Loucy (cell line): Measurements from ENCODE around the gene CTNNB1.

ENCODE experiments used
- H2AFZ ChIP-seq: fragments of 200-600 bp; sonication (generic); 2 replicates; pipeline ENCODE4 v1.6.0; 2016; ENCODE audit warnings: antibody characterized with exemption, mild to moderate bottlenecking, low read length, moderate library complexity
- H3F3A ChIP-seq: fragments of 200-600 bp; 2 replicates; pipeline ENCODE4 v1.6.0; 2016; ENCODE audit warnings: antibody characterized with exemption, low read depth, mild to moderate bottlenecking
- H3K27me3 ChIP-seq: fragments of 200-600 bp; sonication (generic); 2 replicates; pipeline ENCODE4 v1.6.1; 2014; ENCODE audit warnings: low read length, mild to moderate bottlenecking; ENCODE audit not compliant: insufficient read depth, poor library complexity, severe bottlenecking
- H3K36me3 ChIP-seq: fragments of 200-600 bp; sonication (generic); 2 replicates; pipeline ENCODE4 v1.6.1; 2016; ENCODE audit warnings: low read length; ENCODE audit not compliant: insufficient read depth
- H3K4me1 ChIP-seq: fragments of 200-600 bp; sonication (generic); 2 replicates; pipeline ENCODE4 v1.5.1; 2014; ENCODE audit warnings: low read length, mild to moderate bottlenecking; ENCODE audit not compliant: insufficient read depth, poor library complexity, severe bottlenecking
- H3K4me2 ChIP-seq: fragments of 200-600 bp; sonication (generic); 2 replicates; pipeline ENCODE4 v1.6.0; 2014; ENCODE audit warnings: antibody characterized with exemption, low read length, low read depth, mild to moderate bottlenecking; ENCODE audit not compliant: poor library complexity, severe bottlenecking
- H3K4me3 ChIP-seq: fragments of 200-600 bp; sonication (generic); 2 replicates; pipeline ENCODE4 v1.5.1; 2014; ENCODE audit warnings: low read length, mild to moderate bottlenecking, mixed read lengths; ENCODE audit not compliant: poor library complexity, severe bottlenecking
- H3K79me2 ChIP-seq: fragments of 200-600 bp; sonication (generic); 2 replicates; pipeline ENCODE4 v1.6.1; 2014; ENCODE audit warnings: low read length; ENCODE audit not compliant: insufficient read depth
- H3K9ac ChIP-seq: fragments of 200-600 bp; sonication (generic); 2 replicates; pipeline ENCODE4 v1.6.0; 2014; ENCODE audit warnings: mild to moderate bottlenecking, low read depth, low read length, moderate library complexity; ENCODE audit not compliant: poor library complexity, severe bottlenecking
- H3K9me2 ChIP-seq: fragments of 200-600 bp; sonication (generic); replicated peaks from 2 replicates; pipeline ENCODE4 v1.6.1; 2016; ENCODE audit warnings: low read depth, low read length, mixed read lengths
- H3K9me3 ChIP-seq: fragments of 200-600 bp; sonication (generic); 2 replicates; pipeline ENCODE4 v1.6.1; 2014; ENCODE audit warnings: mild to moderate bottlenecking, antibody characterized with exemption, low read length, low read depth; ENCODE audit not compliant: insufficient read depth
- H4K20me1 ChIP-seq: fragments of 200-600 bp; sonication (generic); 2 replicates; pipeline ENCODE4 v1.6.0; 2014; ENCODE audit warnings: antibody characterized with exemption, low read length, mild to moderate bottlenecking; ENCODE audit not compliant: insufficient read depth, poor library complexity, severe bottlenecking
- CTCF ChIP-seq: fragments of 200-600 bp; sonication (generic); conservative IDR thresholded peaks from 2 replicates; pipeline ENCODE4 v1.5.1; 2014; ENCODE audit warnings: mild to moderate bottlenecking, antibody characterized with exemption, low read length
- EZH2phosphoT487 ChIP-seq: fragments of 200-600 bp; IDR thresholded peaks from 2 replicates; pipeline ENCODE4 v1.6.1; 2018; ENCODE audit warnings: antibody characterized with exemption, mild to moderate bottlenecking, moderate library complexity, borderline replicate concordance

Gene CTNNB1

DNA sequence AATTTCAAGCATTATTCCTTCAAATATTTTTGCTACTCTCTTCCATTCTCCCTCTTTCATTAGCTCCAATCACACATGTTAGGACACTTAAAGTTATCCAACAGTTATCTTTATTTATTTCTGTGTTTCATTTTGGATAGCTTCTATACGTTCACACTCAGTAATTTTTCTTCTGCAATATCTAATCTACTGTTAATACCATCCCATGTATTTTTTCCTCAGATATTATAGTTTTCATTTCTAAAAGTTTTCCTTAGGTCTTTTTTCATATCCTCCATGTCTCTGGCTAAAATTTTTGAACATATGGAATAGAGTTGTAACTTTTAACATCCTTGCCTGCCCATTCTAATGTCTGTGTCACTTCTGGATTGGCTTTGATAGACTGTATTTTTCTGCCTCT is 73.4 kb downstream of the CTNNB1 start:
- Histone ChIP-seq H3K4me1 (no peaks in the 10 kb centered on the region), H3K79me2 (no peaks in the 10 kb centered on the region), H4K20me1 (no peaks in the 10 kb centered on the region), H3F3A (no peaks in the 10 kb centered on the region), H3K9me2 (no peaks in the 10 kb centered on the region), H3K27me3 (no peaks in the 10 kb centered on the region), H2AFZ (no peak overlapping the region), H3K4me2 (no peak overlapping the region), H3K9me3 (peaks cover 3% of the 10 kb centered on the region; the same call in 1 of the 2 replicates), H3K36me3 (no peaks in the 10 kb centered on the region; the same call in 1 of the 2 replicates), H3K4me3 (no peak overlapping the region), H3K9ac (no peak overlapping the region)
- TF ChIP-seq EZH2phosphoT487 (no peak), CTCF (no peak)

DNA sequence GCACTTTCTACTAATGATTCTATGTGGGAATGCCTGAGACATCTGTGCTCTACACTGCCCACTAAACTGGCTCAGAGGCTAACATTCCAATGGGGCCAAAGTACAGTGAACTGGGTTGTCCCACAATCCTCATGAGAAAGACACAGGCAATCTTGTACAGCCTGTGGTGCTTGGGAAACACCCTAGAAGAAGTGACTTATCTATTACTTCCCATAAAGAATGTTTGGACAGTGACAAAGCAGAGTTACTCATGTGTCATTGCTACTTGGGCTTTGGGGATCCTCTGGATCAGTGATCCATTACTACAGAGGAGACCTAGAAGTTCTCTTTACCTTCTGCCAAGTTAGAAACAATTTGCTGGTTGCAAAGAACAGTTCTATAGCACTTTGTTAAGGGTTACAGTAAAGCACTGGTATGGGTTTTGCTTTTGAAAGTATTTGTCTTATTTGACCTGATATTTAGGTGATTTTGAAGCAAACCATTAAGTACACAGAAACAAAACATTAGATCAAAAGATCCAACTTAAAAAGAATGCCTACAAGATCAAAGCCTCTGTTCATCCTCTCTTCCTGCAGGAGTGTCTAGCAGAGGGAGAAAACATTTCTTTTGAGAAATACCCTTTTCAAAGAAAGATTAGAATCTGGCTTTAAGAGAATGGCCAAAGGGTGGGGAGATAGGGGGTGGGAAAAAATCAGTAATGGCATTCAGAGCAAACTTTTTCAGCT is 75.8 kb downstream of the CTNNB1 start:
- H3K4me2 ChIP-seq = no peak overlapping the region
- no peaks in the 10 kb centered on the region for H4K20me1 ChIP-seq
- peaks cover 3% of the 10 kb centered on the region; the same call in 1 of the 2 replicates for H3K9me3 ChIP-seq
- no peaks in the 10 kb centered on the region for H3K4me1 ChIP-seq
- no peaks in the 10 kb centered on the region; the same call in 1 of the 2 replicates for H3K36me3 ChIP-seq
- H3K79me2 ChIP-seq = no peaks in the 10 kb centered on the region
- no peaks in the 10 kb centered on the region for H3K9me2 ChIP-seq
- TF ChIP-seq EZH2phosphoT487 = no peak
- no peak for TF ChIP-seq CTCF
- H3F3A ChIP-seq = no peaks in the 10 kb centered on the region
- H3K27me3 ChIP-seq = no peaks in the 10 kb centered on the region
- H3K9ac ChIP-seq = no peak overlapping the region
- H2AFZ ChIP-seq = no peak overlapping the region
- no peak overlapping the region for H3K4me3 ChIP-seq

DNA sequence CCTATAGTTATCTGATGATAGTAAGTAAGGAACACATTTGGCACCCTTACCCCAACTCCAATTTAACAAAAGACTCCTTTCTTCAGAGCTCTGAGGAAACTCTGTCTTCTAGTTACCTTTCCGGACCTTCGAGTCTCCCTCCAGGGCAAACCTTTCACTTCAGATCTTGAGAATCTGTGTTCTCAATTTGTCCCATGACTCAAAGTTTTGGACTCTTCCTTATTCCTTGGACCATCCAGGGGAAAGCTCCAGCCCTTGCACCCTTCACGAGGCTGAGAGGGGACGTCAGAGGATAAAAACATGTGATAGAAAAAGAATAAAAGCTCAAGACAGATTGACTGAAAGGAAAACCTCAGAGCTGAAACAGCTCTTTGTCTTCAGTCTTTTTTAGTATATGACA is 76.9 kb downstream of the CTNNB1 start:
- H3K9me2 ChIP-seq = no peaks in the 10 kb centered on the region
- H3K9me3 ChIP-seq = peaks cover 3% of the 10 kb centered on the region; the same call in 1 of the 2 replicates
- H3K4me1 ChIP-seq = no peaks in the 10 kb centered on the region
- no peak overlapping the region for H2AFZ ChIP-seq
- H3F3A ChIP-seq = no peaks in the 10 kb centered on the region
- H3K9ac ChIP-seq = no peak overlapping the region
- no peaks in the 10 kb centered on the region for H3K79me2 ChIP-seq
- H3K36me3 ChIP-seq = no peaks in the 10 kb centered on the region; the same call in 1 of the 2 replicates
- no peak overlapping the region for H3K4me3 ChIP-seq
- H3K4me2 ChIP-seq = no peak overlapping the region
- no peaks in the 10 kb centered on the region for H3K27me3 ChIP-seq
- H4K20me1 ChIP-seq = no peaks in the 10 kb centered on the region
- no peak for TF ChIP-seq CTCF
- TF ChIP-seq EZH2phosphoT487 = no peak
